GM12864 (cell line): ENCODE data around the gene PACC1.

Experiments used
- DNase-seq: peaks from one replicate; pipeline ENCODE4 v3.0.0-alpha.2; 2011; ENCODE audit warnings: low read depth
- H3K4me3 ChIP-seq: 2 replicates; pipeline ENCODE4 v1.5.1; 2011; ENCODE audit warnings: mild to moderate bottlenecking, low read depth, low read length, control low read depth
- CTCF ChIP-seq: IDR thresholded peaks from 2 replicates; pipeline ENCODE4 v1.5.1; 2011; ENCODE audit warnings: low read depth, mild to moderate bottlenecking, moderate library complexity, low read length, control low read depth, inconsistent platforms; ENCODE audit errors: missing control alignments

PACC1 gene

GRCh38 chr1:212457740-212458338 lies 43.2 kb upstream of the PACC1 start:
- DNase-seq, result no peak
- no peak overlapping the region for H3K4me3 ChIP-seq
- peak; percentile 71 for TF ChIP-seq CTCF

- no peak for DNase-seq
- no peak overlapping the region for H3K4me3 ChIP-seq
- TF ChIP-seq CTCF, result peak; percentile 97
Measured at GRCh38 chr1:212455803-212456528, 41.3 kb upstream of the PACC1 start.

- TF ChIP-seq CTCF, result no peak
- no peak for DNase-seq
- no peak overlapping the region for H3K4me3 ChIP-seq
Measured at GRCh38 chr1:212455401-212455800, 40.7 kb upstream of the PACC1 start.

GRCh38 chr1:212454741-212455140 lies 40.1 kb upstream of the PACC1 start:
- H3K4me3 ChIP-seq, result no peak overlapping the region
- TF ChIP-seq CTCF, result no peak
- no peak for DNase-seq

- DNase-seq, result no peak
- no peak overlapping the region for H3K4me3 ChIP-seq
- no peak for TF ChIP-seq CTCF
Measured at GRCh38 chr1:212453156-212453857, 38.6 kb upstream of the PACC1 start.

- H3K4me3 ChIP-seq, result no peak overlapping the region
- no peak for DNase-seq
- no peak for TF ChIP-seq CTCF
Measured at GRCh38 chr1:212452323-212453155, 37.9 kb upstream of the PACC1 start.
